Measurements from ENCODE around the gene EIF2AK3. TPM values are rescaled to one million over a fixed set of nuclear protein-coding genes. Genes with fewer than 3 reads are reported as not detected.
A peak's percentile ranks its signal among the peaks of the same experiment; 100 is the strongest.

Gene EIF2AK3
- total and polyA plus RNA-seq, 10 of the 15 experiments (the other 5 are each of a cell fraction or from before 2014, with no cell fraction given) = 5.0 to 44.7 (median 22.4) TPM

DNA sequence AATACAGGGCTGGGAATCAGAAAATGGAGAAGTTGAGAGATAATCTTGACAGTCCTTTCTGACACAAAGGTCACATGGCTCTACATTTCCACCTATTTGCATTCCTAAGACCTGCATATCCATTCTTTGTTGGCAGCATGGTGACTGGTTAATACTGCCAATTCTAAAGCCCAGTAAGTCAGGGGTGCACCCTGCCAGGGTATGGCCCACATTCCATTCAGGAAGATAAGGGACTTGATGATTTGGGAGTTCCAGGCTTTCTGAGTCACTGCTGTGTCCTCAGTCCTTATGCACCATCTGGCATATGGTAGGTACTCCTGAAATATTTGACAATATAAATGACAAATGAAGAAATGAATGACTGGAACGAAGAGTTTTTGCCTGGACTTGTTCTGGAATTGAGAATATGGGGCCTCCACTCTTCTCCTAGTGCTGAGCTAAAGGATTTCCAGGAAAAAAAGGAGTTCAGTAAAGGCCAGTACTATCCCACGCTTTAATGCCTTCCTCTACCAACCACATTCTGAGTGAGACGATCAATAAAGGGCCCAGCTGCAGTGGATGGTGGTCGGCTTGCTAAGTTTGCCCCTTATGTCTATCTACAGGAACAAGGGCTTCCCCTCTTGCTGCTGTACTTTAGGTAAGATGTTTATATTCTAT lies 31.7 kb upstream of the EIF2AK3 start:
- H3K9ac ChIP-seq (ENCODE audit: control insufficient read depth, insufficient read depth, low read length) = no peak overlapping the region
- intact Hi-C loops (cut with micrococcal nuclease; ENCODE audit: unreplicated experiment) = no loop called here
- DNase-seq (ENCODE audit: low read depth, low spot score) = no peak

More for the DNA sequence above, 31.7 kb upstream of the EIF2AK3 start:
- ChIA-PET RAD21 (ENCODE audit: unreplicated experiment) (no interaction called here), SMC1A (ENCODE audit: uncharacterized antibody, unreplicated experiment) (interaction anchor here (1.1 to 1.9 kb wide), 2 partner anchors 9 to 10 kb away, joined by 5 to 7 read pairs (median 5); no protein-coding TSS in a partner anchor), POLR2A (no interaction called here), CTCF (interaction anchor here (0.6 to 4.0 kb wide), 4 partner anchors 10 to 63 kb away, joined by 3 to 33 read pairs (median 16); no protein-coding TSS in a partner anchor)
- Histone ChIP-seq H3K4me3 (no peak overlapping the region), H3K36me3 (ENCODE audit: control insufficient read depth in 2 of 2, insufficient read depth in 2 of 2, low read length in 1 of 2) (no peaks in the 10 kb centered on the region), H2AFZ (ENCODE audit: control insufficient read depth, low read depth, low read length) (no peak overlapping the region), H3K4me2 (ENCODE audit: control insufficient read depth, insufficient read depth) (no peak overlapping the region), H4K20me1 (ENCODE audit: control insufficient read depth, insufficient read depth) (no peaks in the 10 kb centered on the region), H3K4me1 (ENCODE audit: control insufficient read depth, insufficient read depth, low read length) (no peaks in the 10 kb centered on the region), H3K79me2 (ENCODE audit: control insufficient read depth, insufficient read depth, low read length) (no peaks in the 10 kb centered on the region), H3K27me3 (replicated peaks in 1 of 2; ENCODE audit: control insufficient read depth in 2 of 2, insufficient read depth in 2 of 2, low read length in 1 of 2) (no peaks in the 10 kb centered on the region), H3K9me3 (replicated peaks; ENCODE audit: control insufficient read depth, insufficient read depth, low read length) (no peaks in the 10 kb centered on the region), H3K27ac (ENCODE audit: control insufficient read depth, insufficient read depth) (no peak overlapping the region)
- TF ChIP-seq, protein P1, sequence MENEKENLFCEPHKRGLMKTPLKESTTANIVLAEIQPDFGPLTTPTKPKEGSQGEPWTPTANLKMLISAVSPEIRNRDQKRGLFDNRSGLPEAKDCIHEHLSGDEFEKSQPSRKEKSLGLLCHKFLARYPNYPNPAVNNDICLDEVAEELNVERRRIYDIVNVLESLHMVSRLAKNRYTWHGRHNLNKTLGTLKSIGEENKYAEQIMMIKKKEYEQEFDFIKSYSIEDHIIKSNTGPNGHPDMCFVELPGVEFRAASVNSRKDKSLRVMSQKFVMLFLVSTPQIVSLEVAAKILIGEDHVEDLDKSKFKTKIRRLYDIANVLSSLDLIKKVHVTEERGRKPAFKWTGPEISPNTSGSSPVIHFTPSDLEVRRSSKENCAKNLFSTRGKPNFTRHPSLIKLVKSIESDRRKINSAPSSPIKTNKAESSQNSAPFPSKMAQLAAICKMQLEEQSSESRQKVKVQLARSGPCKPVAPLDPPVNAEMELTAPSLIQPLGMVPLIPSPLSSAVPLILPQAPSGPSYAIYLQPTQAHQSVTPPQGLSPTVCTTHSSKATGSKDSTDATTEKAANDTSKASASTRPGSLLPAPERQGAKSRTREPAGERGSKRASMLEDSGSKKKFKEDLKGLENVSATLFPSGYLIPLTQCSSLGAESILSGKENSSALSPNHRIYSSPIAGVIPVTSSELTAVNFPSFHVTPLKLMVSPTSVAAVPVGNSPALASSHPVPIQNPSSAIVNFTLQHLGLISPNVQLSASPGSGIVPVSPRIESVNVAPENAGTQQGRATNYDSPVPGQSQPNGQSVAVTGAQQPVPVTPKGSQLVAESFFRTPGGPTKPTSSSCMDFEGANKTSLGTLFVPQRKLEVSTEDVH (IDR thresholded peaks at IDR 0.05; ENCODE audit: low read depth, partially characterized antibody) = no peak
- TF ChIP-seq MTA3 (IDR thresholded peaks at IDR 0.05; ENCODE audit: borderline replicate concordance, low read length) = no peak
- no peak for TF ChIP-seq CHD4 (IDR thresholded peaks at IDR 0.05)
- TF ChIP-seq, protein P2, sequence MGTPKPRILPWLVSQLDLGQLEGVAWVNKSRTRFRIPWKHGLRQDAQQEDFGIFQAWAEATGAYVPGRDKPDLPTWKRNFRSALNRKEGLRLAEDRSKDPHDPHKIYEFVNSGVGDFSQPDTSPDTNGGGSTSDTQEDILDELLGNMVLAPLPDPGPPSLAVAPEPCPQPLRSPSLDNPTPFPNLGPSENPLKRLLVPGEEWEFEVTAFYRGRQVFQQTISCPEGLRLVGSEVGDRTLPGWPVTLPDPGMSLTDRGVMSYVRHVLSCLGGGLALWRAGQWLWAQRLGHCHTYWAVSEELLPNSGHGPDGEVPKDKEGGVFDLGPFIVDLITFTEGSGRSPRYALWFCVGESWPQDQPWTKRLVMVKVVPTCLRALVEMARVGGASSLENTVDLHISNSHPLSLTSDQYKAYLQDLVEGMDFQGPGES (IDR thresholded peaks at IDR 0.05) = no peak
- TF ChIP-seq FOXM1 (IDR thresholded peaks at IDR 0.05; ENCODE audit: low read depth, low read length) = no peak
- TF ChIP-seq LARP7 (IDR thresholded peaks at IDR 0.05) = no peak
- no peak for TF ChIP-seq CREM (IDR thresholded peaks at IDR 0.05; ENCODE audit: low read depth)
- TF ChIP-seq, protein P3, sequence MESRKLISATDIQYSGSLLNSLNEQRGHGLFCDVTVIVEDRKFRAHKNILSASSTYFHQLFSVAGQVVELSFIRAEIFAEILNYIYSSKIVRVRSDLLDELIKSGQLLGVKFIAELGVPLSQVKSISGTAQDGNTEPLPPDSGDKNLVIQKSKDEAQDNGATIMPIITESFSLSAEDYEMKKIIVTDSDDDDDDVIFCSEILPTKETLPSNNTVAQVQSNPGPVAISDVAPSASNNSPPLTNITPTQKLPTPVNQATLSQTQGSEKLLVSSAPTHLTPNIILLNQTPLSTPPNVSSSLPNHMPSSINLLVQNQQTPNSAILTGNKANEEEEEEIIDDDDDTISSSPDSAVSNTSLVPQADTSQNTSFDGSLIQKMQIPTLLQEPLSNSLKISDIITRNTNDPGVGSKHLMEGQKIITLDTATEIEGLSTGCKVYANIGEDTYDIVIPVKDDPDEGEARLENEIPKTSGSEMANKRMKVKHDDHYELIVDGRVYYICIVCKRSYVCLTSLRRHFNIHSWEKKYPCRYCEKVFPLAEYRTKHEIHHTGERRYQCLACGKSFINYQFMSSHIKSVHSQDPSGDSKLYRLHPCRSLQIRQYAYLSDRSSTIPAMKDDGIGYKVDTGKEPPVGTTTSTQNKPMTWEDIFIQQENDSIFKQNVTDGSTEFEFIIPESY (IDR thresholded peaks at IDR 0.05) = no peak
- no peak for TF ChIP-seq JUNB (IDR thresholded peaks at IDR 0.05)
- no peak for TF ChIP-seq NFIC (IDR thresholded peaks at IDR 0.05; ENCODE audit: low read depth, low read length)
- no peak for TF ChIP-seq NR2C1 (IDR thresholded peaks at IDR 0.05)
- TF ChIP-seq RUNX3 (IDR thresholded peaks at IDR 0.05; ENCODE audit: low read length) = no peak
- FAIRE-seq (peak; percentile 13), ATAC-seq (no peak)
- in situ Hi-C loops (cut with MboI) = loop anchor here (25.0 kb wide), 1 partner anchor 597 kb away; the partner anchor contains the start of genes KRCC1 and SMYD1
- BruUV-seq (replicated peaks) = no TSS peak
- 75% methylated on average over 4 of the region's 4 CpGs for WGBS (ENCODE audit: insufficient coverage, insufficient replicate concordance, low lambda C conversion rate, missing lambda C conversion rate)
